Glutamatergic neuron (in vitro differentiated cells): Measurements from ENCODE around the gene DSCAML1. TPM values are rescaled to one million over a fixed set of nuclear protein-coding genes. Genes with fewer than 3 reads are reported as not detected.

Source experiments
- DNase-seq: peaks from one replicate; pipeline ENCODE4 v3.0.0; 2022
- H3K27ac Mint-ChIP-seq: one replicate; pipeline ENCODE4 v1.8.0; 2020; ENCODE audit warnings: mild to moderate bottlenecking, mixed read lengths, inconsistent platforms; ENCODE audit not compliant: unreplicated experiment
- H3K27me3 Mint-ChIP-seq: one replicate; pipeline ENCODE4 v1.8.0; 2020; ENCODE audit warnings: mild to moderate bottlenecking, moderate library complexity, mixed read lengths, inconsistent platforms; ENCODE audit not compliant: unreplicated experiment
- H3K36me3 Mint-ChIP-seq: one replicate; pipeline ENCODE4 v1.8.0; 2020; ENCODE audit warnings: mild to moderate bottlenecking, mixed read lengths, inconsistent platforms; ENCODE audit not compliant: unreplicated experiment
- H3K4me1 Mint-ChIP-seq: one replicate; pipeline ENCODE4 v1.8.0; 2020; ENCODE audit warnings: mild to moderate bottlenecking, low read depth, mixed read lengths, inconsistent platforms; ENCODE audit not compliant: unreplicated experiment
- H3K4me3 Mint-ChIP-seq: one replicate; pipeline ENCODE4 v1.8.0; 2020; ENCODE audit warnings: mild to moderate bottlenecking, mixed read lengths, inconsistent platforms; ENCODE audit not compliant: unreplicated experiment
- H3K9me3 Mint-ChIP-seq: one replicate; pipeline ENCODE4 v1.8.0; 2020; ENCODE audit warnings: mild to moderate bottlenecking, moderate library complexity, mixed read lengths, inconsistent platforms; ENCODE audit not compliant: unreplicated experiment
- CTCF ChIP-seq: fragments of 200-600 bp; sonication (generic); IDR thresholded peaks from one replicate; pipeline ENCODE4 v1.5.0; 2021; ENCODE audit not compliant: partially characterized antibody, unreplicated experiment
- total RNA-seq: library from RNA; stranded (reverse); fragmentation: NEBNext Ultra II Directional; extraction: Animal tissue kit (Norgen Biotek cat#: 25700); gene quantifications from one replicate; pipeline ENCODE4 v1.2.1, GENCODE V29; 2021; ENCODE audit not compliant: unreplicated experiment

The DSCAML1 gene
- total RNA-seq, 1 donor from 2014 or later: 0.07 TPM

GRCh38 chr11:117545706-117546105 is 251.3 kb downstream of the DSCAML1 start:
- Mint-ChIP-seq H3K4me1 (peaks cover 3% of the 10 kb centered on the region), H3K9me3 (peaks cover 9% of the 10 kb centered on the region), H3K4me3 (no peak overlapping the region), H3K27me3 (no peaks in the 10 kb centered on the region), H3K36me3 (peaks cover 5% of the 10 kb centered on the region), H3K27ac (no peak overlapping the region)
- DNase-seq: no peak
- no peak for TF ChIP-seq CTCF

GRCh38 chr11:117544130-117544800 is 252.8 kb downstream of the DSCAML1 start:
- no peak for TF ChIP-seq CTCF
- peaks cover 4% of the 10 kb centered on the region for H3K27me3 Mint-ChIP-seq
- H3K36me3 Mint-ChIP-seq: peaks cover 5% of the 10 kb centered on the region
- DNase-seq: no peak
- H3K27ac Mint-ChIP-seq: no peak overlapping the region
- H3K9me3 Mint-ChIP-seq: peaks cover 11% of the 10 kb centered on the region
- H3K4me3 Mint-ChIP-seq: no peak overlapping the region
- peaks cover 3% of the 10 kb centered on the region for H3K4me1 Mint-ChIP-seq

GRCh38 chr11:117541211-117541610 is 255.8 kb downstream of the DSCAML1 start:
- H3K4me1 Mint-ChIP-seq: peaks cover 5% of the 10 kb centered on the region
- H3K9me3 Mint-ChIP-seq: peaks cover 11% of the 10 kb centered on the region
- peaks cover 7% of the 10 kb centered on the region for H3K27me3 Mint-ChIP-seq
- H3K36me3 Mint-ChIP-seq: peaks cover 5% of the 10 kb centered on the region
- H3K4me3 Mint-ChIP-seq: no peak overlapping the region
- no peak for DNase-seq
- no peak overlapping the region for H3K27ac Mint-ChIP-seq
- TF ChIP-seq CTCF: no peak

- H3K4me3 Mint-ChIP-seq: no peak overlapping the region
- H3K4me1 Mint-ChIP-seq: peaks cover 5% of the 10 kb centered on the region
- peaks cover under 1% of the 10 kb centered on the region for H3K36me3 Mint-ChIP-seq
- H3K27me3 Mint-ChIP-seq: peaks cover 9% of the 10 kb centered on the region
- DNase-seq: no peak
- TF ChIP-seq CTCF: no peak
- H3K9me3 Mint-ChIP-seq: peaks cover 5% of the 10 kb centered on the region
- no peak overlapping the region for H3K27ac Mint-ChIP-seq
Measured at GRCh38 chr11:117538263-117539135, 258.5 kb downstream of the DSCAML1 start.

GRCh38 chr11:117535850-117536411 is 261.1 kb downstream of the DSCAML1 start:
- peaks cover 9% of the 10 kb centered on the region for H3K27me3 Mint-ChIP-seq
- no peak overlapping the region for H3K4me3 Mint-ChIP-seq
- no peaks in the 10 kb centered on the region for H3K36me3 Mint-ChIP-seq
- no peak for DNase-seq
- peaks cover 2% of the 10 kb centered on the region for H3K9me3 Mint-ChIP-seq
- H3K27ac Mint-ChIP-seq: no peak overlapping the region
- H3K4me1 Mint-ChIP-seq: peaks cover 5% of the 10 kb centered on the region
- TF ChIP-seq CTCF: no peak
